H9 (cell line): Measurements from ENCODE around the gene KIF22. TPM values are rescaled to one million over a fixed set of nuclear protein-coding genes. Genes with fewer than 3 reads are reported as not detected.

Experiments
- DNase-seq: peaks from one replicate; pipeline ENCODE4 v3.0.0-alpha.2; 2017
- H2AFZ ChIP-seq: one replicate; pipeline ENCODE4 v1.6.1; 2013; ENCODE audit warnings: mild to moderate bottlenecking, low read length, control low read depth, moderate library complexity
- H2AK5ac ChIP-seq: 2 replicates; pipeline ENCODE4 v1.6.1; 2013; ENCODE audit warnings: low read length, control low read depth, mixed read lengths; ENCODE audit not compliant: insufficient read length
- H2BK120ac ChIP-seq: one replicate; pipeline ENCODE4 v1.6.1; 2013; ENCODE audit warnings: low read depth, mild to moderate bottlenecking, low read length, control low read depth, inconsistent platforms; ENCODE audit not compliant: poor library complexity, severe bottlenecking
- H2BK12ac ChIP-seq: 2 replicates; pipeline ENCODE4 v1.6.1; 2013; ENCODE audit warnings: low read length, control low read depth, mixed read lengths, low read depth; ENCODE audit not compliant: insufficient read length
- H2BK15ac ChIP-seq: 2 replicates; pipeline ENCODE4 v1.6.1; 2013; ENCODE audit warnings: low read depth, low read length, control low read depth
- H2BK20ac ChIP-seq: one replicate; pipeline ENCODE4 v1.6.1; 2013; ENCODE audit warnings: low read depth, mild to moderate bottlenecking, low read length, control low read depth, inconsistent platforms; ENCODE audit not compliant: poor library complexity, severe bottlenecking
- H2BK5ac ChIP-seq: 2 replicates; pipeline ENCODE4 v1.6.1; 2013; ENCODE audit warnings: low read length, control low read depth, mixed read lengths; ENCODE audit not compliant: insufficient read length
- H3K14ac ChIP-seq: 2 replicates; pipeline ENCODE4 v1.6.1; 2013; ENCODE audit warnings: low read length, control low read depth; ENCODE audit not compliant: insufficient read depth
- H3K18ac ChIP-seq: 2 replicates; pipeline ENCODE4 v1.6.1; 2013; ENCODE audit warnings: low read depth, mild to moderate bottlenecking, mixed read lengths, low read length, control low read depth; ENCODE audit not compliant: insufficient read length
- H3K23ac ChIP-seq: 2 replicates; pipeline ENCODE4 v1.6.1; 2013; ENCODE audit warnings: low read length, control low read depth, mixed read lengths, low read depth; ENCODE audit not compliant: insufficient read length
- H3K23me2 ChIP-seq: 2 replicates; pipeline ENCODE4 v1.6.1; 2013; ENCODE audit warnings: low read depth, mild to moderate bottlenecking, mixed read lengths, low read length, control low read depth; ENCODE audit not compliant: insufficient read length, poor library complexity, severe bottlenecking
- H3K27ac ChIP-seq: 2 replicates; pipeline ENCODE4 v1.5.1; 2013; ENCODE audit warnings: low read length, control low read depth, mixed read lengths, low read depth; ENCODE audit not compliant: insufficient read length
- H3K27me3 ChIP-seq: 2 replicates; pipeline ENCODE4 v1.6.1; 2013; ENCODE audit warnings: low read length, control low read depth, inconsistent platforms; ENCODE audit not compliant: insufficient read depth
- H3K4ac ChIP-seq: 2 replicates; pipeline ENCODE4 v1.6.1; 2013; ENCODE audit warnings: low read depth, mild to moderate bottlenecking, control low read depth, inconsistent platforms, low read length, moderate library complexity
- H3K4me1 ChIP-seq: 2 replicates; pipeline ENCODE4 v1.6.1; 2013; ENCODE audit warnings: low read length, control low read depth, inconsistent platforms; ENCODE audit not compliant: insufficient read depth
- H3K4me2 ChIP-seq: 2 replicates; pipeline ENCODE4 v1.6.1; 2013; ENCODE audit warnings: low read length, control low read depth, mixed read lengths; ENCODE audit not compliant: insufficient read length, insufficient read depth
- H3K56ac ChIP-seq: 2 replicates; pipeline ENCODE4 v1.6.1; 2013; ENCODE audit warnings: low read depth, mild to moderate bottlenecking, mixed read lengths, low read length, control low read depth; ENCODE audit not compliant: insufficient read length
- H3K79me1 ChIP-seq: 2 replicates; pipeline ENCODE4 v1.6.1; 2013; ENCODE audit warnings: low read depth, mild to moderate bottlenecking, moderate library complexity, low read length, control low read depth, inconsistent platforms; ENCODE audit not compliant: insufficient read depth, poor library complexity, severe bottlenecking
- H3K79me2 ChIP-seq: 2 replicates; pipeline ENCODE4 v1.6.1; 2013; ENCODE audit warnings: low read length, control low read depth, inconsistent platforms; ENCODE audit not compliant: insufficient read depth
- H3K9ac ChIP-seq: 2 replicates; pipeline ENCODE4 v1.6.1; 2013; ENCODE audit warnings: low read length, control low read depth, mixed read lengths; ENCODE audit not compliant: insufficient read length; ENCODE audit errors: extremely low read depth
- H3K9me3 ChIP-seq: one replicate; pipeline ENCODE4 v1.6.1; 2013; ENCODE audit warnings: low read depth, low read length, inconsistent platforms; ENCODE audit not compliant: control insufficient read depth
- H3T11ph ChIP-seq: one replicate; pipeline ENCODE4 v1.6.1; 2013; ENCODE audit warnings: mild to moderate bottlenecking, low read length, control low read depth, inconsistent platforms
- H4K20me1 ChIP-seq: one replicate; pipeline ENCODE4 v1.6.1; 2013; ENCODE audit not compliant: control insufficient read depth, insufficient read length, insufficient read depth
- H4K5ac ChIP-seq: 2 replicates; pipeline ENCODE4 v1.6.1; 2013; ENCODE audit warnings: low read depth, mild to moderate bottlenecking, mixed read lengths, low read length, control low read depth; ENCODE audit not compliant: insufficient read length
- H4K8ac ChIP-seq: replicated peaks from 2 replicates; pipeline ENCODE4 v1.6.1; 2013; ENCODE audit warnings: low read length, control low read depth, mixed read lengths, low read depth; ENCODE audit not compliant: insufficient read length
- H4K91ac ChIP-seq: 2 replicates; pipeline ENCODE4 v1.6.1; 2013; ENCODE audit warnings: low read depth, mild to moderate bottlenecking, moderate library complexity, mixed read lengths, low read length, control low read depth; ENCODE audit not compliant: insufficient read length
- H3K27ac Mint-ChIP-seq, 3 experiments: 2 replicates in 2 of 3; 3 replicates in 1 of 3; pipeline ENCODE4 v1.8.0; 2020 to 2021; ENCODE audit warnings: mixed read lengths in 3 of 3, mild to moderate bottlenecking in 1 of 3, moderate library complexity in 1 of 3
- H3K27me3 Mint-ChIP-seq: 2 replicates; pipeline ENCODE4 v1.8.0; 2021; ENCODE audit warnings: low read depth, mild to moderate bottlenecking, moderate library complexity, mixed read lengths
- H3K36me3 Mint-ChIP-seq, 3 experiments: 2 replicates in 2 of 3; 3 replicates in 1 of 3; pipeline ENCODE4 v1.8.0; 2020 to 2021; ENCODE audit warnings: low read depth in 3 of 3, mixed read lengths in 3 of 3; ENCODE audit not compliant: insufficient read depth in 1 of 3
- H3K4me1 Mint-ChIP-seq, 2 experiments: 2 replicates each; pipeline ENCODE4 v1.8.0; 2020; ENCODE audit warnings: mixed read lengths in 2 of 2
- H3K4me3 Mint-ChIP-seq, 2 experiments: 2 replicates in 1 of 2; 3 replicates in 1 of 2; pipeline ENCODE4 v1.8.0; 2020 to 2021; ENCODE audit warnings: mild to moderate bottlenecking in 2 of 2, mixed read lengths in 2 of 2, moderate library complexity in 1 of 2
- H3K9me3 Mint-ChIP-seq, 2 experiments: 2 replicates in 1 of 2; 3 replicates in 1 of 2; pipeline ENCODE4 v1.8.0; 2020; ENCODE audit warnings: mild to moderate bottlenecking in 2 of 2, mixed read lengths in 2 of 2, moderate library complexity in 1 of 2
- CTCF ChIP-seq: fragments of 200-600 bp; sonication (generic); conservative IDR thresholded peaks from 3 replicates; pipeline ENCODE4 v1.8.0; 2021; ENCODE audit warnings: antibody characterized with exemption, mild to moderate bottlenecking
- WGBS: extraction: QIAGEN DNeasy Blood & Tissue Kit; methylation state at CpG from one replicate; pipeline ENCODE4 v1.1.7; 2013; ENCODE audit warnings: missing lambda C conversion rate, low lambda C conversion rate, mixed read lengths; ENCODE audit not compliant: insufficient read length; ENCODE audit errors: extremely low coverage; 5-methylcytosine and 5-hydroxymethylcytosine counted together
- total RNA-seq: library from RNA; stranded (reverse); gene quantifications from 2 replicates; pipeline ENCODE4 v1.2.1, GENCODE V29; 2021

KIF22 gene
- total RNA-seq, 1 experiment from 2014 or later: 151 TPM

GRCh38 chr16:29809850-29810698, 19.5 kb downstream of the KIF22 start:
- H2BK5ac ChIP-seq: no peak overlapping the region
- no peaks in the 10 kb centered on the region for H3K79me1 ChIP-seq
- no peak overlapping the region for H4K5ac ChIP-seq
- no CpG with 5 or more reads among the region's 23 CpGs for WGBS
- peaks cover 6% of the 10 kb centered on the region; the same call in 1 of the 2 replicates for H3K4me1 ChIP-seq
- no peak overlapping the region for H4K91ac ChIP-seq
- H3K4me1 Mint-ChIP-seq: peaks cover 47 to 60% of the 10 kb centered on the region in 2 experiments
- TF ChIP-seq CTCF: no peak
- H3K27ac ChIP-seq: no peak overlapping the region
- no peak overlapping the region for H3K4ac ChIP-seq
- H3K9ac ChIP-seq: no peak overlapping the region
- no peak overlapping the region for H2BK15ac ChIP-seq
- no peak overlapping the region for H3K18ac ChIP-seq
- H2AFZ ChIP-seq: no peak overlapping the region
- H3K23me2 ChIP-seq: peaks cover 47% of the 10 kb centered on the region
- no peak overlapping the region for H2AK5ac ChIP-seq
- peak overlapping the region; percentile 80 to 96 for H3K4me3 Mint-ChIP-seq
- no peak overlapping the region for H3K56ac ChIP-seq
- no peak overlapping the region for H3K23ac ChIP-seq
- H4K8ac ChIP-seq: no peak overlapping the region
- H3K36me3 Mint-ChIP-seq: peaks cover 12 to 30% (median 13%) of the 10 kb centered on the region in 3 experiments
- H2BK20ac ChIP-seq: no peak overlapping the region
- peak overlapping the region; percentile 88 to 98 (median 96); a peak in 5 of 7 replicates for H3K27ac Mint-ChIP-seq
- no peak overlapping the region for H3K14ac ChIP-seq
- peaks cover 2% of the 10 kb centered on the region; the same call in 1 of the 2 replicates for H3K79me2 ChIP-seq
- no peaks in the 10 kb centered on the region for H3K27me3 ChIP-seq
- H4K20me1 ChIP-seq: no peaks in the 10 kb centered on the region
- peak overlapping the region; percentile 55 for H3K4me2 ChIP-seq
- no peak overlapping the region for H2BK12ac ChIP-seq
- peak; percentile 49 for DNase-seq
- no peak overlapping the region for H2BK120ac ChIP-seq
- no peak overlapping the region for H3T11ph ChIP-seq
- no peaks in the 10 kb centered on the region; a peak in 1 of 5 replicates for H3K9me3 Mint-ChIP-seq
- no peaks in the 10 kb centered on the region for H3K9me3 ChIP-seq
- no peaks in the 10 kb centered on the region; the same call in 1 of the 2 replicates for H3K27me3 Mint-ChIP-seq
